Neuronal stem cell (in vitro differentiated cells): Measurements from ENCODE around the gene ARHGEF4.
A peak's percentile ranks its signal among the peaks of the same experiment; 100 is the strongest.

ENCODE experiments used
- DNase-seq: peaks from one replicate; pipeline ENCODE4 v3.0.0-alpha.2; 2013; ENCODE audit warnings: low spot score
- H2AFZ ChIP-seq: one replicate; pipeline ENCODE4 v1.6.1; 2013; ENCODE audit warnings: mild to moderate bottlenecking, low read length, inconsistent platforms
- H2AK5ac ChIP-seq: 2 replicates; pipeline ENCODE4 v1.6.1; 2013; ENCODE audit warnings: low read depth, mild to moderate bottlenecking, inconsistent platforms, low read length, moderate library complexity, mixed read lengths
- H2BK120ac ChIP-seq: 2 replicates; pipeline ENCODE4 v1.6.1; 2013; ENCODE audit warnings: low read depth, mild to moderate bottlenecking, inconsistent platforms, low read length, moderate library complexity, mixed read lengths
- H2BK12ac ChIP-seq: one replicate; pipeline ENCODE4 v1.6.1; 2013; ENCODE audit warnings: low read length, inconsistent platforms
- H2BK15ac ChIP-seq: 2 replicates; pipeline ENCODE4 v1.6.1; 2013; ENCODE audit warnings: mild to moderate bottlenecking, low read length, inconsistent platforms, mixed read lengths
- H2BK5ac ChIP-seq: one replicate; pipeline ENCODE4 v1.6.1; 2013; ENCODE audit warnings: inconsistent platforms, mild to moderate bottlenecking, low read length, moderate library complexity
- H3K14ac ChIP-seq: one replicate; pipeline ENCODE4 v1.6.1; 2013; ENCODE audit warnings: low read length, inconsistent platforms
- H3K18ac ChIP-seq: 2 replicates; pipeline ENCODE4 v1.6.1; 2013; ENCODE audit warnings: low read length, inconsistent platforms
- H3K23ac ChIP-seq: 2 replicates; pipeline ENCODE4 v1.6.1; 2013; ENCODE audit warnings: low read depth, mild to moderate bottlenecking, mixed read lengths, low read length, inconsistent platforms; ENCODE audit not compliant: poor library complexity
- H3K27ac ChIP-seq: replicated peaks from 3 replicates; pipeline ENCODE4 v1.5.1; 2013; ENCODE audit warnings: low read length, inconsistent platforms
- H3K27me3 ChIP-seq, 3 experiments: 2 replicates each; pipeline ENCODE4 v1.6.1; 2013; ENCODE audit warnings: low read length in 3 of 3, mild to moderate bottlenecking in 2 of 3, inconsistent platforms in 1 of 3, low read depth in 1 of 3, mixed read lengths in 1 of 3, moderate library complexity in 1 of 3; ENCODE audit not compliant: control insufficient read depth in 3 of 3, insufficient read depth in 3 of 3
- H3K36me3 ChIP-seq, 2 donors: replicated peaks in 1 of 2; 2 replicates each; pipeline ENCODE4 v1.6.1; 2013; ENCODE audit warnings: low read length in 2 of 2; ENCODE audit not compliant: control insufficient read depth in 2 of 2, insufficient read depth in 2 of 2
- H3K4ac ChIP-seq: 2 replicates; pipeline ENCODE4 v1.6.1; 2013; ENCODE audit warnings: inconsistent platforms, mild to moderate bottlenecking, low read length, moderate library complexity
- H3K4me1 ChIP-seq, 2 donors: 1 replicate in 1 of 2; 2 replicates in 1 of 2; pipeline ENCODE4 v1.6.1; 2013; ENCODE audit warnings: low read length in 2 of 2, low read depth in 1 of 2; ENCODE audit not compliant: control insufficient read depth in 2 of 2, insufficient read depth in 1 of 2
- H3K4me2 ChIP-seq: one replicate; pipeline ENCODE4 v1.6.1; 2013; ENCODE audit warnings: mild to moderate bottlenecking, low read length, inconsistent platforms; ENCODE audit not compliant: insufficient read depth, poor library complexity, severe bottlenecking
- H3K4me3 ChIP-seq, 2 donors: 2 replicates each; pipeline ENCODE4 v1.5.1; 2013; ENCODE audit warnings: low read length in 2 of 2, mild to moderate bottlenecking in 2 of 2, inconsistent platforms in 1 of 2, moderate library complexity in 1 of 2
- H3K79me1 ChIP-seq: one replicate; pipeline ENCODE4 v1.6.1; 2013; ENCODE audit warnings: low read depth, mild to moderate bottlenecking, inconsistent platforms, low read length, moderate library complexity
- H3K9ac ChIP-seq: one replicate; pipeline ENCODE4 v1.6.1; 2013; ENCODE audit warnings: mild to moderate bottlenecking, low read depth, low read length, inconsistent platforms; ENCODE audit not compliant: poor library complexity
- H3K9me3 ChIP-seq, 2 donors: replicated peaks in 1 of 2; 2 replicates each; pipeline versions ENCODE3 to v1.6.1; 2013; ENCODE audit warnings: low read length in 2 of 2, mild to moderate bottlenecking in 2 of 2, inconsistent platforms in 1 of 2, low read depth in 1 of 2, mixed read lengths in 1 of 2, moderate library complexity in 1 of 2; ENCODE audit not compliant: control insufficient read depth in 2 of 2, insufficient read depth in 1 of 2
- H4K8ac ChIP-seq: one replicate; pipeline ENCODE4 v1.6.1; 2013; ENCODE audit warnings: low read depth, mild to moderate bottlenecking, inconsistent platforms, low read length, moderate library complexity
- H4K91ac ChIP-seq: one replicate; pipeline ENCODE4 v1.6.1; 2013; ENCODE audit warnings: low read length, low read depth, mild to moderate bottlenecking, inconsistent platforms; ENCODE audit not compliant: poor library complexity
- WGBS, 2 donors: extraction: QIAGEN DNeasy Blood & Tissue Kit; methylation state at CpG; one replicate each; pipeline ENCODE4 v1.1.7; 2013; ENCODE audit warnings: missing lambda C conversion rate in 2 of 2, mixed read lengths in 1 of 2; ENCODE audit not compliant: insufficient read length in 2 of 2, insufficient replicate concordance in 1 of 2; ENCODE audit errors: extremely low coverage in 2 of 2; 5-methylcytosine and 5-hydroxymethylcytosine counted together

ARHGEF4 gene

DNA sequence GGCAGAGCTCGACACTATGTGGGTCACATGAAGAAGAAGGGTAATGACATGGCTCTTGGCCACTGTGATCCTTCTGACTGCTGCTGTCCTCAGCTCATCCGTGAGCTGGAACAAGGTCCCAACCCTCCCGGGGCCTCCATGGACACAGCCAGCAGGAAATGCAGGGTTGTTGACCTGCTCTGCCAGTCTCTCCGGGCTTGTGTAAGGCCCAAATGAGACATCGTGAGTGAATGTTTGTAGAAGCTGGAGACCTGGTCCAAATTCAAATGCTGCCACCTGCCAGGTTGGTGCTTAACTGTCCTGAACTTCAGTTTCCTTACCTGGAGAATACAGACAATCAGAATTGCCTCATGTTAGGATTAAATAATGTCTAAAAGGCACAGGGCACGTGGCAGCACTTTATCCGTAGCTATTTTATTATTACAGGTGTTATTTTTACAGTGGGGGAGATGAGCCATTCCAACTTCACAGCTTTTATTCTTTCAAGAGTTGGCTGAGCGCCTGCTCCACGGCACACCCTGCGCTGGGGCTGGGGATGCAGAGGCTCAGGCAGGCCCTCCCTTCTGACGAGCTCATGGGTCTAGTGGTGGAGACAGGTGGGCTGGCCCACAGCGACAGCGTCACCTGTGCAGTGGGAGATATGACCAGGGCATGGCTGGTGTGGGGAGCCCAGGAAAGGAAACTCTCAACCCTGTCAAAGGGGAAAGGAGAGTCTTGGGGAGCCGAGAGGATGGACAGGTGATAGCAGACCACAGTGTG lies 15.1 kb downstream of the ARHGEF4 start:
- Histone ChIP-seq H3K4me1 (peaks cover 0 to 7% of the 10 kb centered on the region in 2 donors), H3K27ac (no peak overlapping the region), H3K23ac (peak overlapping the region; percentile 61), H3K18ac (peak overlapping the region; percentile 59), H3K9me3 (no peaks in the 10 kb centered on the region), H3K4me3 (peak overlapping the region in 1 of 2 donors; percentile 31), H2AFZ (no peak overlapping the region), H3K4me2 (no peak overlapping the region), H2BK120ac (no peak overlapping the region), H3K27me3 (peaks cover 0 to 2% (median 0%) of the 10 kb centered on the region in 3 experiments), H3K4ac (peak overlapping the region; percentile 44), H2AK5ac (peak overlapping the region; percentile 22), H2BK5ac (no peak overlapping the region), H4K91ac (peak overlapping the region; percentile 87), H2BK15ac (peak overlapping the region; percentile 77), H3K9ac (peak overlapping the region; percentile 7), H2BK12ac (no peak overlapping the region), H4K8ac (no peak overlapping the region), H3K79me1 (peaks cover 2% of the 10 kb centered on the region), H3K14ac (no peak overlapping the region), H3K36me3 (no peaks in the 10 kb centered on the region)
- WGBS, 2 donors, result no CpG with 5 or more reads among the region's 14 CpGs
- DNase-seq, result no peak

DNA sequence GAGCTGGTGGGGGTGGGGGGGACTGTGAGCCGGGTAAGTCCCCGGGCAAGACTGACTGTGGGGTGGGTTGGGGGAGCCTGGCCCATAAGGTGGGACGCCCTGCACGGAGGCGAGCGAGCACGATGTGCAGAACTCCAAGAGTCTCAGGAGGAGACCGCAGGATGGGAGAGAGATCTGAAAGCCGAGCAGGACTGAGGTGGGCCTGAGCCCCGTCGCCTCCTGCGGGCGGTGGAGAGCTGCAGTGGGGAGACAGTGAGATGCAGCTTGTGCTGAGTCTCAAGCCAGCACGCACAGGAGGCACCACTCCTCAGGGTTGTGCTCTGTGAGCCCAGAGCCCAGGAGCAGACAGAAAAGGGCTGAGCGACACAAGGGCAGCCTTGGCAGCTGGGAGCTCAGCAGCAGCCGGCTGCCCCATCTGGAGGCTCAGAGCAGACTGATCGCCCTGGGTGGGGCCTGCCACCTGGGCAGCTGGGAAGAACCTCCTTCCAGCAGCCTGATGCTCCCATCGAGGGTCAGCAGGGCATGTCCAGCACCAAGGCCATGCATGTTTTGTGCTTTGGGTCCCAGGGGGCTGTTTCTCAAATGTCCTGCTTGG lies 15.9 kb downstream of the ARHGEF4 start:
- Histone ChIP-seq H2BK12ac (no peak overlapping the region), H2BK5ac (peak overlapping the region; percentile 40), H2AK5ac (no peak overlapping the region), H3K9ac (peak overlapping the region; percentile 72), H2BK15ac (no peak overlapping the region), H3K9me3 (no peaks in the 10 kb centered on the region), H3K36me3 (no peaks in the 10 kb centered on the region), H2AFZ (no peak overlapping the region), H3K4ac (no peak overlapping the region), H3K79me1 (peaks cover 2% of the 10 kb centered on the region), H3K4me1 (peaks cover 0 to 7% of the 10 kb centered on the region in 2 donors), H3K18ac (peak overlapping the region; percentile 86), H3K27me3 (peaks cover 0 to 2% (median 0%) of the 10 kb centered on the region in 3 experiments), H3K23ac (no peak overlapping the region), H4K91ac (no peak overlapping the region), H4K8ac (no peak overlapping the region), H3K14ac (no peak overlapping the region), H3K4me3 (no peak overlapping the region), H3K4me2 (no peak overlapping the region), H2BK120ac (no peak overlapping the region), H3K27ac (no peak overlapping the region)
- no CpG with 5 or more reads among the region's 18 CpGs for WGBS, 2 donors
- no peak for DNase-seq

DNA sequence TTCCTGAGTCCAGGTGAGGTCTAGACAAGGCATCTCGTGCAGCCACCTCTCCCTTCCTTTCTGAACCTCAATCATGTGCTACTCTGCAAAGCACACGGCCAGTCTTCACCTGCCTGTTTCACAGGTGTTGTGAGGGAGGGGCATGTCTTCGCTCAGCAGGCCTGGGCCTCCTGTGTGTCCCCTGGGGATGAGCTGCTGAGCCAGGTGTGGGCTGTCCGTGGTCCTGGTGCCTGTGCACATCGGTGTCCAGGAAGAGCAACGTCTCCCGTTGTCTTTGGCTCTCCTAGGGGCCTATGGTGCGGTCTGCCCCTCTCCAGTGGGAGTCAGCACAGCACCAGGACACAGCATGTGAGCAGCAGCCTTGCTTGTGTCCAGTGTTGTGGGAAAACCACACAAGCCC lies 16.7 kb downstream of the ARHGEF4 start:
- peak overlapping the region; percentile 64 for H3K9ac ChIP-seq
- H2AK5ac ChIP-seq, result peak overlapping the region; percentile 63
- H4K8ac ChIP-seq, result no peak overlapping the region
- no peak overlapping the region for H2BK12ac ChIP-seq
- H3K4me1 ChIP-seq, result peaks cover 0 to 4% of the 10 kb centered on the region in 2 donors
- peak overlapping the region; percentile 26 for H3K4ac ChIP-seq
- peaks cover 2% of the 10 kb centered on the region for H3K79me1 ChIP-seq
- no peak overlapping the region for H2BK15ac ChIP-seq
- H4K91ac ChIP-seq, result no peak overlapping the region
- peak overlapping the region; percentile 77 for H3K18ac ChIP-seq
- H3K4me2 ChIP-seq, result no peak overlapping the region
- no peak overlapping the region for H2BK120ac ChIP-seq
- H3K4me3 ChIP-seq, result no peak overlapping the region
- no peak overlapping the region for H2AFZ ChIP-seq
- H3K36me3 ChIP-seq, result no peaks in the 10 kb centered on the region
- H3K27ac ChIP-seq, result no peak overlapping the region
- no peak overlapping the region for H3K23ac ChIP-seq
- H3K9me3 ChIP-seq, result no peaks in the 10 kb centered on the region
- H3K27me3 ChIP-seq, result peaks cover 0 to 2% (median 0%) of the 10 kb centered on the region in 3 experiments
- no peak overlapping the region for H3K14ac ChIP-seq
- no peak for DNase-seq
- WGBS, 2 donors, result no CpG with 5 or more reads among the region's 8 CpGs
- peak overlapping the region; percentile 40 for H2BK5ac ChIP-seq

DNA sequence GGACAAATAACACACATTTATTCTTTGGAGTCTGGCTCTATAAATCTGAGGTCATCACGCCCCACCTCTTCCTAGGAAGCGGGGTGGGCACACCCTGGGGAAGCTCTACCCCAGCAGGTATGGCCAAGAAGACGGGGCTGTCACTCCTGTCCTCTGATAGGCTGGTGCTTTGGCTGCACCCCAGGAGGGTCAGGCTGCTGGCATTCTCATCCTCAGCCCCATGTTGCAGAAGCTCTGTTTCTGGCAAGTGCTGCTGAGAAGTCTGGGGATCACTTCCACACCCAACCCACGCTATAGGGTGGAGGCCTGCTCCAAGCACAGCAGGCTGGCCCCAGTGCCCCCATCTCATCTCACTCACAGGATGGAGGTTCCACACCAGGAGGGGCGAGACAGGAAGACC lies 17.6 kb downstream of the ARHGEF4 start:
- H2BK12ac ChIP-seq, result no peak overlapping the region
- H3K27me3 ChIP-seq, result peaks cover 0 to 2% (median 0%) of the 10 kb centered on the region in 3 experiments
- H3K9ac ChIP-seq, result no peak overlapping the region
- no CpG with 5 or more reads among the region's 5 CpGs for WGBS, 2 donors
- no peak overlapping the region for H3K27ac ChIP-seq
- peak overlapping the region; percentile 68 for H2AK5ac ChIP-seq
- peaks cover 0 to 2% of the 10 kb centered on the region in 2 donors for H3K4me1 ChIP-seq
- no peak overlapping the region for H4K91ac ChIP-seq
- no peak overlapping the region for H3K4me3 ChIP-seq
- no peak overlapping the region for H3K14ac ChIP-seq
- H4K8ac ChIP-seq, result no peak overlapping the region
- H3K4me2 ChIP-seq, result no peak overlapping the region
- no peak overlapping the region for H2BK15ac ChIP-seq
- H2AFZ ChIP-seq, result no peak overlapping the region
- H3K79me1 ChIP-seq, result peaks cover 2% of the 10 kb centered on the region
- no peak overlapping the region for H3K4ac ChIP-seq
- H3K36me3 ChIP-seq, result no peaks in the 10 kb centered on the region
- no peak for DNase-seq
- H3K23ac ChIP-seq, result peak overlapping the region; percentile 80
- no peak overlapping the region for H2BK120ac ChIP-seq
- no peak overlapping the region for H2BK5ac ChIP-seq
- H3K9me3 ChIP-seq, result no peaks in the 10 kb centered on the region
- H3K18ac ChIP-seq, result peak overlapping the region; percentile 78
